KMS-11 (cell line): Measurements from ENCODE around the gene ITCH.
"Not testable (repeated sequence)": the region's sequence is repeated elsewhere in the genome, so short reads cannot be mapped to it uniquely, and the experiment has no call there.

Experiments
- H2AFZ ChIP-seq: fragments of 200-600 bp; sonication (generic); 2 replicates; pipeline ENCODE4 v1.6.1; 2016; ENCODE audit warnings: antibody characterized with exemption, mixed run types, low read depth
- H3K27ac ChIP-seq: fragments of 200-600 bp; sonication (generic); 2 replicates; pipeline ENCODE4 v1.6.1; 2016; ENCODE audit warnings: mild to moderate bottlenecking, mixed run types
- H3K27me3 ChIP-seq: fragments of 200-600 bp; sonication (generic); 2 replicates; pipeline ENCODE4 v1.6.1; 2017; ENCODE audit warnings: mild to moderate bottlenecking, low read depth, mixed run types, moderate library complexity; ENCODE audit not compliant: insufficient read depth
- H3K36me3 ChIP-seq: fragments of 200-600 bp; sonication (generic); 2 replicates; pipeline ENCODE4 v1.6.1; 2017; ENCODE audit warnings: mild to moderate bottlenecking, mixed run types; ENCODE audit not compliant: insufficient read depth
- H3K4me1 ChIP-seq: fragments of 200-600 bp; sonication (generic); 2 replicates; pipeline ENCODE4 v1.6.1; 2016; ENCODE audit warnings: mild to moderate bottlenecking, low read depth, mixed run types; ENCODE audit not compliant: poor library complexity, severe bottlenecking
- H3K4me2 ChIP-seq: fragments of 200-600 bp; sonication (generic); 2 replicates; pipeline ENCODE4 v1.7.0; 2016; ENCODE audit warnings: mild to moderate bottlenecking, mixed run types
- H3K4me3 ChIP-seq: fragments of 200-600 bp; sonication (generic); IDR thresholded peaks from 2 replicates; pipeline ENCODE4 v1.6.1; 2017; ENCODE audit warnings: low read depth, low read length, mixed read lengths; ENCODE audit not compliant: insufficient read depth
- H3K79me2 ChIP-seq: fragments of 200-600 bp; sonication (generic); 2 replicates; pipeline ENCODE4 v1.6.1; 2016; ENCODE audit warnings: low read depth, mixed run types; ENCODE audit not compliant: insufficient read depth
- H3K9ac ChIP-seq: fragments of 200-600 bp; sonication (generic); 2 replicates; pipeline ENCODE4 v1.6.1; 2016; ENCODE audit warnings: mild to moderate bottlenecking, mixed run types
- H4K20me1 ChIP-seq: fragments of 200-600 bp; sonication (generic); 2 replicates; pipeline ENCODE4 v1.6.1; 2016; ENCODE audit warnings: mild to moderate bottlenecking, mixed run types; ENCODE audit not compliant: insufficient read depth
- CTCF ChIP-seq: fragments of 200-600 bp; sonication (generic); conservative IDR thresholded peaks from 2 replicates; pipeline ENCODE4 v1.6.1; 2017; ENCODE audit warnings: low read depth, mild to moderate bottlenecking, antibody characterized with exemption, low read length, moderate library complexity, mixed read lengths

ITCH gene

GRCh38 chr20:34347571-34347970 is 15.5 kb upstream of the ITCH start:
- Histone ChIP-seq H2AFZ (no peak overlapping the region), H4K20me1 (no peaks in the 10 kb centered on the region), H3K4me1 (no peaks in the 10 kb centered on the region), H3K4me3 (no peak overlapping the region), H3K27ac (no peak overlapping the region), H3K4me2 (no peak overlapping the region), H3K9ac (no peak overlapping the region), H3K27me3 (no peaks in the 10 kb centered on the region), H3K79me2 (no peaks in the 10 kb centered on the region), H3K36me3 (no peaks in the 10 kb centered on the region)
- no peak for TF ChIP-seq CTCF

- no peak overlapping the region for H3K4me3 ChIP-seq
- H4K20me1 ChIP-seq, result no peaks in the 10 kb centered on the region
- no peak for TF ChIP-seq CTCF
- no peak overlapping the region for H3K9ac ChIP-seq
- H2AFZ ChIP-seq, result no peak overlapping the region
- no peak overlapping the region for H3K4me2 ChIP-seq
- no peaks in the 10 kb centered on the region for H3K4me1 ChIP-seq
- H3K36me3 ChIP-seq, result no peaks in the 10 kb centered on the region
- H3K27me3 ChIP-seq, result no peaks in the 10 kb centered on the region
- no peak overlapping the region for H3K27ac ChIP-seq
- H3K79me2 ChIP-seq, result no peaks in the 10 kb centered on the region
Observed at GRCh38 chr20:34350095-34350494, 13.0 kb upstream of the ITCH start.

- H3K4me3 ChIP-seq, H3K79me2 ChIP-seq, H3K4me2 ChIP-seq, H3K9ac ChIP-seq, H3K4me1 ChIP-seq, H3K27me3 ChIP-seq, H2AFZ ChIP-seq, H3K36me3 ChIP-seq, H4K20me1 ChIP-seq, H3K27ac ChIP-seq: not testable (repeated sequence)
Observed at GRCh38 chr20:34353467-34353866, 9.6 kb upstream of the ITCH start.

- H3K27me3 ChIP-seq, result no peaks in the 10 kb centered on the region
- H2AFZ ChIP-seq, result no peak overlapping the region
- H3K9ac ChIP-seq, result no peak overlapping the region
- no peaks in the 10 kb centered on the region for H4K20me1 ChIP-seq
- H3K36me3 ChIP-seq, result no peaks in the 10 kb centered on the region
- H3K27ac ChIP-seq, result no peak overlapping the region
- no peak for TF ChIP-seq CTCF
- no peak overlapping the region for H3K4me2 ChIP-seq
- H3K4me3 ChIP-seq, result no peak overlapping the region
- H3K4me1 ChIP-seq, result peaks cover 3% of the 10 kb centered on the region
- no peaks in the 10 kb centered on the region for H3K79me2 ChIP-seq
Observed at GRCh38 chr20:34355427-34355826, 7.6 kb upstream of the ITCH start.

GRCh38 chr20:34359729-34360128 is 3.3 kb upstream of the ITCH start:
- peaks cover 22% of the 10 kb centered on the region for H3K4me1 ChIP-seq
- peaks cover 17% of the 10 kb centered on the region for H3K79me2 ChIP-seq
- not testable (repeated sequence) for H3K27me3 ChIP-seq, H3K9ac ChIP-seq, H2AFZ ChIP-seq, H3K4me3 ChIP-seq, H3K36me3 ChIP-seq, H4K20me1 ChIP-seq, H3K4me2 ChIP-seq, H3K27ac ChIP-seq
